Hepatocyte (in vitro differentiated cells): ENCODE measurements around the gene SELENOF.

Source experiments
- CTCF ChIP-seq: fragments of 200-600 bp; sonication (generic); IDR thresholded peaks from 2 replicates; pipeline ENCODE4 v1.5.1; 2016; ENCODE audit warnings: antibody characterized with exemption, mild to moderate bottlenecking; ENCODE audit not compliant: poor library complexity
- EZH2 ChIP-seq: fragments of 200-600 bp; sonication (generic); IDR thresholded peaks from 2 replicates; pipeline ENCODE4 v1.6.1; 2016; ENCODE audit warnings: antibody characterized with exemption, mild to moderate bottlenecking, borderline replicate concordance

- TF ChIP-seq CTCF: no peak
- no peak for TF ChIP-seq EZH2
Observed at GRCh38 chr1:86872086-86872485, 41.8 kb downstream of the SELENOF start.
